Coronary artery (tissue), 2 donors: ENCODE results near the gene LLGL2.
A peak's percentile ranks its signal among the peaks of the same experiment; 100 is the strongest.
"Not testable (repeated sequence)": the region's sequence is repeated elsewhere in the genome, so short reads cannot be mapped to it uniquely, and the experiment has no call there.

Experiments used
- DNase-seq: peaks from one replicate; pipeline ENCODE4 v3.0.0-alpha.2; 2017; ENCODE audit warnings: low spot score
- H3K27ac ChIP-seq, 2 donors: fragments of 200-600 bp; sonication (generic); one replicate each; pipeline ENCODE4 v1.5.1; 2016 to 2019
- H3K4me3 ChIP-seq: fragments of 200-600 bp; sonication (generic); 2 replicates; pipeline ENCODE4 v1.5.1; 2016; ENCODE audit warnings: mild to moderate bottlenecking, moderate library complexity
- TF ChIP-seq, protein P1 (sequence below): fragments of 200-600 bp; sonication (generic); IDR thresholded peaks from one replicate; pipeline ENCODE4 v1.5.1; 2019; ENCODE audit warnings: antibody characterized with exemption

Gene LLGL2

DNA sequence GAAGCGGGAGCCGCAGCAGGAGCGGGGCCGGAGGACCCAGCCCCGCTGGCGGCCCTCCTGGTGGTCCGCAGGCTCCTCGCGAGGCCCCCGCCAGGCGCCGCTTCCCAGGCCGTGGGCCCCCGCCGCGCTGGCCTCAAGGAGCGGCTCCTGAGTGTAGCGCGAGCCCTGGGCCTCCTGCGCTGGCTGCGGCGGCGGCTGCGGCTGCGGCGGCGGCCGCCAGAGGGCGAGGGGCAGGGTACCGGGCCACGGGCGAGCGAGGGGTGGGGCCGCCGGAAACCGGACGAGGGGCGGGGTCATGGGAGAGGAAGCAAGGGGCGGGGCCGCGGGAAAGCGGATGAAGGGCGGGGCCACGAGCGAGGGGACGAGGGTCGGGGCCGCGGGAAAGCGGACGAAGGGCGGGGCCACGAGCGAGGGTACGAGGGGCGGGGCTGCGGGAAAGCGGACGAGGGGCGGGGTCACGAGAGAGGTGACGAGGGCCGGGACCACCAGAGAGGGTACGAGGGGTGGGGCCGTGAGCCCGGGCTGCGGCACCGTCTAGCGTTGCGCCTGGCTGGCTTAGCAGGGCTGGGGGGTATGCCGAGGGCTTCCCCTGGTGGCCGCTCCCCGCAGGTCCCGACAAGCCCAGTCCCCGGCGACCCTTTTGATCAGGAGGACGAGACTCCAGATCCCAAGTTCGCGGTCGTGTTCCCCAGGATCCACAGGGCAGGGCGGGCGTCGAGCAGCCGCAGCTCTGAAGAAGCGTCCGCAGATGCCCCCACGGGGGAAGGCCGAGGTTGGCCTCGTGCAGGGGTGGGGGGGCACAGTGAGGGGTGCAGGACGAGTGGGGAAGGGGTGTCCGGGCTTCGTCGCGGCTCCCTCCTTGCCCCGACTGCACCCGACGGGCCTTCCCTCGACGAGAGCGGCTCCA is 63.8 kb downstream of the LLGL2 start:
- peak; percentile 91 for DNase-seq
- peak overlapping the region; percentile 90 to 94 for H3K27ac ChIP-seq
- TF ChIP-seq, protein P1, sequence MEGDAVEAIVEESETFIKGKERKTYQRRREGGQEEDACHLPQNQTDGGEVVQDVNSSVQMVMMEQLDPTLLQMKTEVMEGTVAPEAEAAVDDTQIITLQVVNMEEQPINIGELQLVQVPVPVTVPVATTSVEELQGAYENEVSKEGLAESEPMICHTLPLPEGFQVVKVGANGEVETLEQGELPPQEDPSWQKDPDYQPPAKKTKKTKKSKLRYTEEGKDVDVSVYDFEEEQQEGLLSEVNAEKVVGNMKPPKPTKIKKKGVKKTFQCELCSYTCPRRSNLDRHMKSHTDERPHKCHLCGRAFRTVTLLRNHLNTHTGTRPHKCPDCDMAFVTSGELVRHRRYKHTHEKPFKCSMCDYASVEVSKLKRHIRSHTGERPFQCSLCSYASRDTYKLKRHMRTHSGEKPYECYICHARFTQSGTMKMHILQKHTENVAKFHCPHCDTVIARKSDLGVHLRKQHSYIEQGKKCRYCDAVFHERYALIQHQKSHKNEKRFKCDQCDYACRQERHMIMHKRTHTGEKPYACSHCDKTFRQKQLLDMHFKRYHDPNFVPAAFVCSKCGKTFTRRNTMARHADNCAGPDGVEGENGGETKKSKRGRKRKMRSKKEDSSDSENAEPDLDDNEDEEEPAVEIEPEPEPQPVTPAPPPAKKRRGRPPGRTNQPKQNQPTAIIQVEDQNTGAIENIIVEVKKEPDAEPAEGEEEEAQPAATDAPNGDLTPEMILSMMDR: peak; percentile 81
- peak overlapping the region; percentile 74 for H3K4me3 ChIP-seq

DNA sequence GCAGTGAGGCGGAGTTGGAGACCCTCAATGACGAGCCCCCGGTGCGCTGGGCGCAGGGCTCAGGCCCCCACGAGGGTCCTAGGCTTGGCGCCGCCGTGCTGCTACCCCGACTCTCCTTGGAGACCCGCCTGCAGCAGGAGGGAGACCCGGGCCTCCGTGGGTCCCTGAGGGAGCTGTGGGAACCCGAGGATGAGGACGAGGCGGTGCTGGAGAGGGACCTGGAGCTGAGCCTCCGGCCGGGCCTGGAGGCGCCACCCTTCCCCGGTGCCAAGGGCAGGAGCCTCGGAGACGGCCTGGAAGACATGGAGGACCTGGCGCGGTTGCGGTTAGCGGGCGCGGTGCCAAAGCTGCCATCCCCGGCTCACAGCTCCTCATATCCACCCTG is 64.4 kb downstream of the LLGL2 start:
- H3K27ac ChIP-seq: peak overlapping the region; percentile 90 to 94
- DNase-seq: no peak
- TF ChIP-seq, protein P1: no peak
- H3K4me3 ChIP-seq: peak overlapping the region; percentile 74

DNA sequence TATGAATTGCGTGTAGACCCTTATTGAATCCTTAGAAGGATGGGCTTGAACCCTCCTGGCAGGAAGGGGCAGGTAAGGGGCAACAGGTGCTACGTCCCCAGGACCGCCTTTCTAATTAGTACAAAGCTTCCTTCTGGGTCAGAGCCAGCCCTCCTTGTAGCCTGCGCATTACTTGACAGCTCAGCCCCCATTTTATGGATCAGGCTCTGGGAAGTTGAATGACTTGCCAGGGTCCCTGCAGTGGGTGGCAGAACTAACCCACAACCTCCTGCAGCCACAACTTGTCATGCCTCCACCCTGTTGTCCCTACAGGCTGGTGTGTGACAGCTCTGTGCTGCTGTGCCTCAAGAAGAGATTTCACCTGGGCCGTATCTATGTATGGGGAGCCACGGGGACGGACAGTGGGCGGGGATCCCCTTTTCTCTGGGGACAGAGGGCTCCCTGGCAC is 64.8 kb downstream of the LLGL2 start:
- Histone ChIP-seq H3K4me3 (peak overlapping the region; percentile 74), H3K27ac (no peak overlapping the region)
- TF ChIP-seq, protein P1: no peak
- DNase-seq: no peak

DNA sequence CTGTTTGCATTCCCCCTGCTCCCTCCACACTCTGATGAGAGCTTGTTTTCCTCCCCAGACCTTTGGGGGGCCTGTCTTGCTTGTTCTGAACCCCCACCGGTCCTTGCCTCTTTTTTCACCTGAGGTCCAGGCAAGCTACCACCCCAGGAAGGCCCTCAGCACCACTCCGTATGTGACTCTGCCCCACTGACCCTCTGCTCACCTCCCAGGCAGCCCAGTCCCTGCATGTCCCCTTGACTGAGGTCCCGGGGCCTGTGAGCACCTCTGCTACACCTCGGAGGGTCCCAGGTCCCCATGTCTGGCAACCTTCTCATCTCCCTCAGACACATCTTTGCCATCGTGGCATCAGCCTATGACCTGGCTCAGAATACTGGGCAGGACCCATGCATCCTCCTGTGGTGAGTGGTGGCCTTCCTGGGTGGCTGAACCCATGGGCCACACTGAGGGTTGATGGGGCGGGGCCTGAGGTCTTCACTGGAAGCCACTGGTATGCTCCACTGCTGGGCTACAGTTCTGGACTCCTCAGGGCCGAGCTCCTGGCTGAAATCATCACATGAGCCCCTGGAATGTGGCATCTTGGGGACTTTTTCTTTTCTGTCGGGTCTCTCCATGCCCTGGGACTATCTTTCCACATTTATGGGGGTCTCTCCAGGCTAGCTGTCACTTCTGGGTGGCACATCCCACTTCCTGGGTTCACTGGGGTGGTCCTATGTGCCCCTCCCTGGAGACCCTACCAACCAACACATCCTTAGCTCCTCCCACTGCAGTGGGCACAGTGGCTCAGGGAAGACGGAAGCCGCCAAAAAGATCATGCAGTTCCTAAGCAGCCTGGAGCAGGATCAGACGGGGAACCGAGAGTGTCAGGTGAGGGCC is 65.6 kb downstream of the LLGL2 start:
- no peak for DNase-seq
- TF ChIP-seq, protein P1: no peak
- Histone ChIP-seq H3K27ac (no peak overlapping the region), H3K4me3 (no peak overlapping the region)

DNA sequence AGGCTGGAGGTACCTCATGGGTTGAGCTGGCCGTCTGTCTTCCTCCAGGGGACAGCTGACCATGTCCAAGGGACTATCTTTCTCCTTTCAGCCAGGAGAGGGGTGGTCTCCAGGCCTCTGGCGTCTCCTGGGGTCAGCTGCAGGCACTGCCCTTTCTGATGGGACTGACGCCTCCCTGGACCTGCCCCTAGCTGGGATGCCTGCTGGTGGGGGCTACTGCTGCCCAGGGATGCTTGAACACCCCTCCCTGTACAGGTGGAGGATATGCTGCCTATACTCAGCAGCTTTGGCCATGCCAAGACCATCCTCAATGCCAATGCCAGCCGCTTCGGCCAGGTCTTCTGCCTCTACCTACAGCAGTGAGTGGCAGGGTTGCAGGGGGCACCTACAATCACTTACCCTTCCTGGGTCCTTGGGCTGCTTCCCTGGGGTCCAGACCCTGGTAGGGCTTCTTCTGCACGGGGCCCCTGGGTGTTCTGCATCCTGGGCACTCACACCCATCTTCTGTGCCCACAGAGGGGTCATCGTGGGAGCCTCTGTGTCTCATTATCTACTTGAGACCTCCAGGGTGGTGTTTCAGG is 66.3 kb downstream of the LLGL2 start:
- no peak for DNase-seq
- TF ChIP-seq, protein P1: no peak
- H3K4me3 ChIP-seq: no peak overlapping the region

DNA sequence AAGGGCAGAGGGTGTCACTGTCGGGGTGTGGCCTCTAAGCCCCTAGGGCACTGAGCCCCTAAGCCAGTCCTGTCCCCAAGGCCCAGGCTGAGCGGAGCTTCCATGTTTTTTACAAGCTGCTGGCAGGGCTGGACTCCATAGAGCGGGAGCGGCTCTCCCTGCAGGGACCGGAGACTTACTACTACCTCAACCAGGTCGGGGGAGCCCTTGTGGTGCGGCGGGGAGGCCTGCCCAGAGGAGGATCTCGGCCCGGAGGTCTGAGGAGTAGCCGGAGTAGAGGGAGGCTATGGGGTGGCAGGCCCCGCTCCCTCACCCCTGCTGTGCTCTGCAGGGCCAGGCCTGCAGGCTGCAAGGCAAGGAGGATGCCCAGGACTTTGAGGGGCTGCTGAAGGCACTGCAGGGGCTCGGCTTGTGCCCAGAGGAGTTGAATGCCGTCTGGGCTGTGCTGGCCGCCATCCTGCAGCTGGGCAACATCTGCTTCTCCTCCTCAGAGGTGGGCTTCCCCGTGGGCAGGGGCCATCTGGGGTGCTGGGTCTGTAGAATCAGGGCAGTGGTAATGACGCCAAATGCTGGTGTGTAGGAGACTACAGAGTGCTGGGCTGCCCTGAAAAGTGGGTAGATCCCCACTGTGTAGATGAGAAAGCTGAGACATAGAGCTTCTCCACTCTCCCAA is 67.0 kb downstream of the LLGL2 start:
- no peak for DNase-seq
- TF ChIP-seq, protein P1: no peak

More for the DNA sequence above, 66.3 kb downstream of the LLGL2 start:
- H3K27ac ChIP-seq: no peak overlapping the region

DNA sequence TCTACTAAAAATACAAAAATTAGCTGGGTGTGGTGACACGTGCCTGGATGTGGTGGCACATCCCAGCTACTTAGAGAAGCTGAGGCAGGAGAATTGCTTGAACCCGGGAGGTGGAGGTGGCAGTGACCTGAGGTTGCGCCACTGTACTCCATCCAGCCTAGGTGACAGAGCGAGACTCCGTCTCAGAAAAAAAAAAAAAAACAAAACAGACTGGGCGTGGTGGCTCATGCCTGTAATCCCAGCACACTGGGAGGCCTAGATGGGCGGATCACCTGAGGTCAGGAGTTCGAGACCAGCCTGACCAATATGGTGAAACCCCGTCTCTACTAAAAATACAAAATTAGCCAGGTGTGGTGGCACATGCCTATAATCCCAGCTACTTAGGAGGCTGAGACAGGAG is 67.9 kb downstream of the LLGL2 start:
- not testable (repeated sequence) for H3K4me3 ChIP-seq, H3K27ac ChIP-seq, DNase-seq

More for the DNA sequence above, 67.0 kb downstream of the LLGL2 start:
- no peak overlapping the region for H3K27ac ChIP-seq
- no peak overlapping the region for H3K4me3 ChIP-seq
